Right lobe of liver (tissue), 4 donors: ENCODE measurements around the gene COL4A1.

Experiments
- POLR2A ChIP-seq: fragments of 450-650 bp; IDR thresholded peaks from one replicate; pipeline ENCODE4 v1.6.1; 2017; ENCODE audit warnings: antibody characterized with exemption, mild to moderate bottlenecking
- TF ChIP-seq, protein P1 (sequence below), 4 donors: fragments of 200-600 bp in 3 of 4; fragments of 450-650 bp in 1 of 4; IDR thresholded peaks; one replicate each; pipeline versions ENCODE4 v1.5.1 to v1.8.0; 2016 to 2022; ENCODE audit warnings: antibody characterized with exemption in 4 of 4, mild to moderate bottlenecking in 2 of 4
- donor health status: DM: no; HTN: no; CAD: no.
- donor health status: DM: no; HTN: no; CAD: no.
- donor health status: DM: no; HTN: yes; CAD: no.

DNA sequence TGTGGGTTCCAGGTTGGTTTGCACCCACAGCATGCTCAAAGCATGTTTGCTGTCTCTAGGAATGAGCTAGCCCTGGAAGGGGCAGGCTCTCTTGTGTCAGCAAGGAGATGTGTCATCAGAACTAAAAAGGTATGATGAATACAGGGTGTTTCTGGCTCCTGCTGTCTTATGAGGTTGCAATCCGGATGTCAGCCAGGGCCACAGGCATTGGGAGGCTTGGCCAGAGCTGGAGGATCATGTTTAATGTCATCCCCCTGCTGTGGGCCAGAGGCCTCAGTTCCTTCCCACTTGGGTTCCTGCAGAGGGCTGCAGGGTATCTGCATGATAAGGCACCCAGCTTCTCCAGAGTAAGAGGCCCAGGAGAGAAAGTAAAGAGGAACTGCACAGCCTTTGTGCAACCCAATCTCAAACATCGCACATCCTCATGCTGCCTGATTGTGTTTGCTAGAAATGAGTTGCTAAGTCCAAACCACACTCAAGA is 193.6 kb downstream of the COL4A1 start:
- TF ChIP-seq, protein P1, sequence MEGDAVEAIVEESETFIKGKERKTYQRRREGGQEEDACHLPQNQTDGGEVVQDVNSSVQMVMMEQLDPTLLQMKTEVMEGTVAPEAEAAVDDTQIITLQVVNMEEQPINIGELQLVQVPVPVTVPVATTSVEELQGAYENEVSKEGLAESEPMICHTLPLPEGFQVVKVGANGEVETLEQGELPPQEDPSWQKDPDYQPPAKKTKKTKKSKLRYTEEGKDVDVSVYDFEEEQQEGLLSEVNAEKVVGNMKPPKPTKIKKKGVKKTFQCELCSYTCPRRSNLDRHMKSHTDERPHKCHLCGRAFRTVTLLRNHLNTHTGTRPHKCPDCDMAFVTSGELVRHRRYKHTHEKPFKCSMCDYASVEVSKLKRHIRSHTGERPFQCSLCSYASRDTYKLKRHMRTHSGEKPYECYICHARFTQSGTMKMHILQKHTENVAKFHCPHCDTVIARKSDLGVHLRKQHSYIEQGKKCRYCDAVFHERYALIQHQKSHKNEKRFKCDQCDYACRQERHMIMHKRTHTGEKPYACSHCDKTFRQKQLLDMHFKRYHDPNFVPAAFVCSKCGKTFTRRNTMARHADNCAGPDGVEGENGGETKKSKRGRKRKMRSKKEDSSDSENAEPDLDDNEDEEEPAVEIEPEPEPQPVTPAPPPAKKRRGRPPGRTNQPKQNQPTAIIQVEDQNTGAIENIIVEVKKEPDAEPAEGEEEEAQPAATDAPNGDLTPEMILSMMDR (IDR thresholded peaks at IDR 0.05): no peak
- no peak for TF ChIP-seq POLR2A
